ENCODE results near the gene CABP7. TPM values are rescaled to one million over a fixed set of nuclear protein-coding genes. Genes with fewer than 3 reads are reported as not detected.
A peak's percentile ranks its signal among the peaks of the same experiment; 100 is the strongest.
"Not testable (repeated sequence)": the region's sequence is repeated elsewhere in the genome, so short reads cannot be mapped to it uniquely, and the experiment has no call there.

CABP7 gene
- total and polyA plus RNA-seq, 7 donors, result 0.03 to 0.07 (median 0.04) TPM; not detected in 4

GRCh38 chr22:29753808-29754657 lies 34.2 kb downstream of the CABP7 start:
- DNase-seq, result peak; percentile 45 to 66
- 27 to 55% (median 33%) methylated on average over 16 of the region's 16 CpGs for WGBS, 3 donors
- no peak for TF ChIP-seq CTCF (IDR thresholded peaks at IDR 0.05)
- peak; percentile 60 to 86 (median 77) for ATAC-seq
- intact Hi-C loops (cut with DNase I), result no loop called here
- Histone ChIP-seq H3K27ac (peak overlapping the region; percentile 70), H3K4me1 (peaks cover 39% of the 10 kb centered on the region), H3K9me3 (no peaks in the 10 kb centered on the region), H3K4me3 (no peak overlapping the region), H3K36me3 (ENCODE audit: insufficient read depth in 1 of 2, low read depth in 1 of 2) (peaks cover 0 to 14% of the 10 kb centered on the region in 2 donors), H3K27me3 (ENCODE audit: insufficient read depth in 3 of 3, low read length in 2 of 3) (no peaks in the 10 kb centered on the region)

DNA sequence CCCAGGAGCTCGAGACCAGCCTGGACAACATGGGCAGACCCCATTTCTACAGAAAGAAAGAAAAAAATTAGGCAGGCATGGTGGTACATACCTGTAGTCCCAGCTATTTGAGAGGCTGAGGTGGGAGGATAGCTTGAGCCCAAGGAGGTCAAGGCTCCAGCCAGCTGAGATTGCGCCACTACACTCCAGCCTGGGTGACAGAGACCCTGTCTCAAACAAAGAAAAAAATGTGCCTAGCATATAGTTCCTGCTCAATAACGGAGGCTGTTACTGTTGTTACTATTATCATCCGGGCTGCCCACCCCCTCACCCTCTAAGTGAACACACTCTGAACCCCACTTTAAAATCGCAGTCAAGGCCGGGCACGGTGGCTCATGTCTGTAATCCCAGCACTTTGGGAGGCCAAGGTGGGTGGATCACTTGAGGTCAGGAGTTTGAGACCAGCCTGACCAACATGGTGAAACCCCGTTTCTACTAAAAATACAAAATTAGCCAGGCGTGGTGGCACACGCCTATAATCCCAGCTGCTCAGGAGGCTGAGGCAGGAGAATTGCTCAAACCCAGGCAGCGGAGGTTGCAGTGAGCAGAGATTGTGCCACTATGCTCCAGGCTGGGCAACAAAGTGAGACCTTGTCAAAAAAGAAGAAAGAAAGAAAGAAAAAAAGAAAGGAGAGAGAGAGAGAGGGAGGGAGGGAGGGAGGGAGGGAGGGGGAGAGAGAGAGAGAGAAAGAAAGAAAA lies 35.0 kb downstream of the CABP7 start:
- DNase-seq; H3K4me3 ChIP-seq; ATAC-seq; intact Hi-C loops (cut with DNase I); H3K27me3 ChIP-seq (ENCODE audit: insufficient read depth in 3 of 3, low read length in 2 of 3); H3K36me3 ChIP-seq (ENCODE audit: insufficient read depth in 1 of 2, low read depth in 1 of 2); H3K9me3 ChIP-seq: not testable (repeated sequence)
- H3K27ac ChIP-seq, result peak overlapping the region; percentile 70
- 85 to 93% (median 87%) methylated on average over 11 of the region's 11 CpGs for WGBS, 3 donors
- peaks cover 47% of the 10 kb centered on the region for H3K4me1 ChIP-seq

DNA sequence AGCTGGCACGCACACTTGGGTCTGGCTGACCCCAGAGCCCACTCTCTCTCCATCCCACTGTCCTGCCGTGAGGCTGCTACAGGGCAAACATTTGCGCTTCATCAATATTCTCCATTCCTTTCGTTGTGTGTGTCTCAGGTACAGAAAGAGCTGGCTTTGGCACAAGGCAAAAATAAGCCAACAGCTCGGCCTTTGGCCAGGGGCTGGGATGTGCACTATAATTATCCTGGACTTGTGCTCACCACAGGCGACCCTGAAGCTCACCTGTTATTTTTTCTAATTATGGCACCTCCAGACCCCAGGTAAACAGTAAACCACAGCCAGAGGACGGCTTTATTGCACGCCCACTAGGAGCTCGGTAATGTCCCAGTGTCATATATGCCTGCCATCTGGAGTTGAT lies 36.1 kb downstream of the CABP7 start:
- Histone ChIP-seq H3K27me3 (ENCODE audit: insufficient read depth in 3 of 3, low read length in 2 of 3) (no peaks in the 10 kb centered on the region), H3K27ac (peak overlapping the region; percentile 69), H3K4me3 (no peak overlapping the region), H3K4me1 (peaks cover 50% of the 10 kb centered on the region), H3K9me3 (no peaks in the 10 kb centered on the region), H3K36me3 (ENCODE audit: insufficient read depth in 1 of 2, low read depth in 1 of 2) (no peaks in the 10 kb centered on the region)
- DNase-seq (peak in 1 of 2 donors; percentile 70), ATAC-seq (peak in 3 of 4 donors; percentile 44 to 63 (median 46))
- 33 to 44% (median 41%) methylated on average over 9 of the region's 9 CpGs for WGBS, 3 donors
- TF ChIP-seq CTCF (IDR thresholded peaks at IDR 0.05), result no peak
- intact Hi-C loops (cut with DNase I), result no loop called here

DNA sequence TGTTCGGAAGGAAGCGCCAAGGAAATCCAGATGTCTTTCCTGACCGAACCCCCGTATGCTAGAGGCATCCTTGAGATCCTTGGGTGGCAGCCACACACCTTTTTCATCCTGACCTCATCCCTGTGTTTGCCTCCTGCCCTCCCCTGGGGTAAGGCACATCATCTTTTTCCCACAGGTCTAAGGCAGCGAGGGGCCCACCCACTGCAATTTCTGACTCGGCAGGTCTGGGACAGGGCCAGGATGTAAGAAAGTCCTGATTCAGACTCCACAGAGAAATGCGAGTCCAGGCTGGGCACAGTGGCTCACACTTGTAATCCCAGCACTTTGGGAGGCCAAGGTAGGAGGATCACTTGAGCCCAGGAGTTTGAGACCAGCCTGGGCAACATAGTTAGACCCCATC lies 36.5 kb downstream of the CABP7 start:
- TF ChIP-seq CTCF (IDR thresholded peaks at IDR 0.05), result no peak
- no peak for ATAC-seq
- peaks cover 50% of the 10 kb centered on the region for H3K4me1 ChIP-seq
- no peaks in the 10 kb centered on the region for H3K27me3 ChIP-seq (ENCODE audit: insufficient read depth in 3 of 3, low read length in 2 of 3)
- H3K4me3 ChIP-seq, result no peak overlapping the region
- H3K36me3 ChIP-seq (ENCODE audit: insufficient read depth in 1 of 2, low read depth in 1 of 2), result no peaks in the 10 kb centered on the region
- no peaks in the 10 kb centered on the region for H3K9me3 ChIP-seq
- H3K27ac ChIP-seq, result peak overlapping the region; percentile 69
- 45 to 55% (median 45%) methylated on average over 7 of the region's 7 CpGs for WGBS, 3 donors
- DNase-seq, result no peak
- intact Hi-C loops (cut with DNase I), result no loop called here

DNA sequence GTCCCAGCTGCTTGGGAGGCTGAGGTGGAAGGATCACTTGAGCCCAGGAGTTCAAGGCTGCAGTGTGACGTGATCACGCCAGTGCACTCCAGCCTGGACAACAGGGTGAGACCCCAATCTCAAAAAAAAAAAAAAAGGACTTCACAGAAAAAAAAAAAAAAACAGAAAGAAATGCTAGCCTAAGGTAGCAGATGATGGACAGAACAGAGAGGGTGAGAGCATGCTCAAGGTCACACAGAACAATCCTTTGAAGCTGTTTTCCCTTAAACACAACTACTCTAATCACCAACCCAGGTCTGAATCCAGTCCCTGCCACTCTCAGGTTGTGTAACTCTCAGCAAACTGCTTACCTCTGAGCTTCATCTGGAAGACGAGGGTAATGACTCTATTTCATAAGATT lies 37.3 kb downstream of the CABP7 start:
- H3K9me3 ChIP-seq, result no peaks in the 10 kb centered on the region
- WGBS, 3 donors, result 79 to 95% (median 81%) methylated on average over 3 of the region's 3 CpGs
- no peak overlapping the region for H3K27ac ChIP-seq
- no peaks in the 10 kb centered on the region for H3K27me3 ChIP-seq (ENCODE audit: insufficient read depth in 3 of 3, low read length in 2 of 3)
- DNase-seq (no peak), ATAC-seq (no peak)
- TF ChIP-seq CTCF (IDR thresholded peaks at IDR 0.05), result no peak
- intact Hi-C loops (cut with DNase I), result no loop called here
- no peak overlapping the region for H3K4me3 ChIP-seq
- no peaks in the 10 kb centered on the region for H3K36me3 ChIP-seq (ENCODE audit: insufficient read depth in 1 of 2, low read depth in 1 of 2)
- peaks cover 50% of the 10 kb centered on the region for H3K4me1 ChIP-seq

Measured in psoas muscle (tissue), 8 donors.